Activated gamma-delta T cell treated with anti-CD3 and anti-CD28 coated beads, Interleukin-2, amount 50 U/mL, for 16 hours (primary cell): Measurements from ENCODE around the gene TRIM40.

ENCODE experiments used
- DNase-seq: peaks from one replicate; pipeline ENCODE4 v3.0.0-alpha.2; 2020; ENCODE audit warnings: low read depth

The TRIM40 gene, protein sequence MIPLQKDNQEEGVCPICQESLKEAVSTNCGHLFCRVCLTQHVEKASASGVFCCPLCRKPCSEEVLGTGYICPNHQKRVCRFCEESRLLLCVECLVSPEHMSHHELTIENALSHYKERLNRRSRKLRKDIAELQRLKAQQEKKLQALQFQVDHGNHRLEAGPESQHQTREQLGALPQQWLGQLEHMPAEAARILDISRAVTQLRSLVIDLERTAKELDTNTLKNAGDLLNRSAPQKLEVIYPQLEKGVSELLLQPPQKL

DNA sequence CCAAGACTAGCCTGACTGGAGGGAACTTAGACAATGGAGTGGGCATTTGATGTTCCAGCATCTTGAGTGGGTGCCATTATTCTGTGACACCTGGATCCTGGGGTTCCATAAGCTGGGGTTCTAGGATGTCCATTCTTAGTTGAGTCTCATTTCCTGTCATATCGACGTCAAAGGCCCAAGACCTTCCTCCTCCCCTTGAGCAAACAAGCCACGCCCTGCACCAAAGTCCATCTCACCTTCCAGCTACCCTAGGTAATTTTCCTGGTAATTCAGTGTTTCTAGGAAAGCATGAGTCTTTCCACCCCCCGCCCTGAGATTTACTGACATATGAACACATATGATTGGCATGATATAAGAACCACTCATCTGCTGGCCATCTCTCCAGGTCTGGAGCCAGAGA, at the start of gene TRIM40:
Gene TRIM40 (plus strand): TSS at position 384 of the 400 bp plus-strand sequence. CDS start 897 bp downstream, outside the sequence.
- DNase-seq: no peak

DNA sequence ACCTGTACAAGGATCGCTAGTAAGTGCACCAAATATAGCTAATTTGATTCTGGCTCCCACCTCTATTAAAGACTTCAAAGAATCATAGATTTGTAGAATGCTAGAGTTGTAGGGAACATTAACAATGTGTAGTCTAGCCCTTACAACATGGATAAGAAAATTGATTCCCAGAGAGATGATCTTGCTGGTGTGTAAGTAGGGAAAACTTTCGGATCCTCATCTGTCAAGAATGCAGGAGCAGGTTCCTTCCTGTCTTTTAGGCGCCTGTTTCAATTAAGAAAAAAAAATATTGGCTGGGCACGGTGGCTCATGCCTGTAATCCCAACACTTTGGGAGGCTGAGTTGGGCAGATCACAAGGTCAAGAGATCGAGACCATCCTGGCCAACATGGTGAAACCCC, 48.1 kb upstream of the TRIM40 start:
- no peak for DNase-seq

DNA sequence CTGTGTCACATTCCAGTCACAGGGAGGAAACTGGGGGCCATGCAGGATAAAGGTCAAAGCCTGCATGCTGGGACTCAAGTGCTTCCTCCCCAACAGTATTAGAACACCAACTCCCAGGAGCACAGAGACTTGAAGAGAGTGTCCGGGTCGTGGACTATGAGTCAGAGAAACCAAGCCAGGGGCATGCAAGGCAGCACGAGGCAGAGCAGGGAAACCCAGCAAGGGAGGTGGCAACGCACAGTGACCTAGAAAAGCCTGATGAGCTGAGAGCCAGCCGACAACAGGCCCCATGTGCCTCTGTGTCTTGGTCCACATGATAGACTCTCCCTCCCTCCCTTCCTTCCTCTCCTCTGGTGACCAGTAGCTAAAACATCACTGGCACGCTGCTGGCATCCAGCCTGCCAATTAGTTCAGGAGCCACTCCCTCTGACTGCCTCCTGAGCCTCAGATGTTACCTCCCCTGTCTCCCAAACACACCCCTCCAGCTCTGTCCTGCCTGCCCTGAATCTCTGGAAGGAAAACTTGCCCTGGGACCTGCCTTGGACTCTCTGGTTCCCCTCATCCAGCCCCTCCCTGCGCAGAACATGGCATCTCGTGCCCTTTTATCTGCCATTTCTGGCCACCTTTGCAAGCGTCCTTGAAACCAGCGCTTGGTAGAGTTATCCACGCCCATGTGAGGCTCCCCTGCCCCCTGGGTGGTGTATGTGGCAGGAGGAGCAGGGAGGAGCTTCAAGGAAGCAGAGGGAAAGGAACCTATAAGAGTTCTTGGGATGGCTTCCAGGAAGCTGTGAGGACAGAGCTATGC, 44.2 kb upstream of the TRIM40 start:
- DNase-seq: no peak

DNA sequence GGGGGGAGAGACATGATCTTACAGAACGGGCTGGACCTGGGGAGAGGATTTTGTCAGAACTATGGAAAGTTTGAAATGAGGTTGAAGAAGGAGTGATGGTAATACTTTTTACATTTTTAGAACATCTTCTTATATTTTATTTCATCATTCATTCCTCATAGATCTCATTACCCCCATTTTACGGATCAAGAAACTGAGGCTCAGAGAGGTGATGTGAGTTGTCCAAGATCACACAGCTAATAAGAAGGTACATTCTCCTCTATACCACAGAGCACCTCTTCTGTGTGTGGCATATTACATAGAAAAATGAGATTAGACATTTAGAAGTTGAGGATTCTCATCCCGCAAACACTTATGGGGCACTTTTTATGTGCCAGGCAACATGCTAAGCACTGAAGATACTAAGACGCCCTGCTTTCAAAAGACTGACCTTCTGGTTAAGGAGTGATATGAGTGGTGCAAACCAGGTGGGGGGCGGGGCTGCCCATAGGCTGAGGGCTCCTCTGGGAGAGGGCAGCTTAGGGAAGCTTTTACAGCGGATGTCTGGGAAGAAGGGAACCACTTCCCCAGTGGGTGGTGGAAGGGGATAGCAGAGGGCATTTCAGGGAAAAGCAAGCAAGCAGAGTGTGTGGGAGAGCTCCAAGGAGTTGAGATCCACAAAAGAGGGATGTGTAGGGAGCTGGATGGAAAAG, 42.9 kb upstream of the TRIM40 start:
- no peak for DNase-seq

DNA sequence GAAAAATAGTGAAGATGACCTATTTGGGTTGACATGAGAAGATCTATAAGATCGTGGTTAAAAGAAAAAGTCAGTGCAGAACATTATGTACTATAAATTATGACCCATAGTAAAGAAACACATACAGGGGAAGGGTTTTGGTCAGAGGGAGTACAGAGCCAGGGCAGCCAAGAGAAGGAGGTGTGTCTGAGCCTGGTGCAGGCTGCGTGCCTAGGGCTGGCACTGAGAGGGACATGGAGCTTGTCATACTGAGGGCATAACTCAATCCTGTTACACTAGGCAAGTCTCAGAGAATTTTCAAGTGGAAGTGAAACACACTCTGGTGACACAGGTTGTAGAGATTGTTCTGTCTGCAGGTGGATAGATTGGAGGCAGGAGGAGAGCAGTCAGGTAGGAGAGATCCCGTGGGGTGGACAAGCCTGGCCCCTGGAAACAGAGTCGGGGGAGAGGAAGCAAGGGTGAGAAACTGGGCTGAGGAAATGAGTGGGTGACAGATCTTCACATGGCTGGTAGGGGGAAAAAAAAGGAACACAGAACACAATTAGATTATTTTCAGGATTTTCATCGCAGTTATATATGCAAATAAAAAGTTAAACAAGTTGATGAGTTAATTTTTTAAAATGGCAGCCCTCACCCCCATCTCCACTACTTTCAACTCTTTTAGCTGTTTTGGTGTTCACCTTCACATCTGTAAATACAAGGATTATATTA, 41.8 kb upstream of the TRIM40 start:
- DNase-seq: no peak

DNA sequence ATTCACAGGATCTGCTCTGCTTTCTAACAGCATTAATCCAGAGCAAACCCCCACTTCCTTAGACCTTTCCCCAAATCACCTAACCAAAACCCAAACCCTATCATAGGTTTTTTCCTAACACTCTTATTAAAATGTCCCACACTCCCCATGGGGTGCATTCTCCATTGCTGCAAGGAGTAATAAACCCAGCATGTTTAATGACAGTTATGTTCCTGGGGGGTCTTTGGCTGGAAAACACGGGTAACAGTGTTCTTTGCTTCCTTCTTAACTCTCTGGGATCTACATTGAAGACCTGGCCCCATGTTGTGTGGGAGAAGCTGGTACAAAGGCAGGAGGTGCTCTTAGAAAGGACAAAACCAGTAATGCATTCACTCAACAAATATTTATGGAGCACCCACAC, 39.1 kb upstream of the TRIM40 start:
- no peak for DNase-seq

DNA sequence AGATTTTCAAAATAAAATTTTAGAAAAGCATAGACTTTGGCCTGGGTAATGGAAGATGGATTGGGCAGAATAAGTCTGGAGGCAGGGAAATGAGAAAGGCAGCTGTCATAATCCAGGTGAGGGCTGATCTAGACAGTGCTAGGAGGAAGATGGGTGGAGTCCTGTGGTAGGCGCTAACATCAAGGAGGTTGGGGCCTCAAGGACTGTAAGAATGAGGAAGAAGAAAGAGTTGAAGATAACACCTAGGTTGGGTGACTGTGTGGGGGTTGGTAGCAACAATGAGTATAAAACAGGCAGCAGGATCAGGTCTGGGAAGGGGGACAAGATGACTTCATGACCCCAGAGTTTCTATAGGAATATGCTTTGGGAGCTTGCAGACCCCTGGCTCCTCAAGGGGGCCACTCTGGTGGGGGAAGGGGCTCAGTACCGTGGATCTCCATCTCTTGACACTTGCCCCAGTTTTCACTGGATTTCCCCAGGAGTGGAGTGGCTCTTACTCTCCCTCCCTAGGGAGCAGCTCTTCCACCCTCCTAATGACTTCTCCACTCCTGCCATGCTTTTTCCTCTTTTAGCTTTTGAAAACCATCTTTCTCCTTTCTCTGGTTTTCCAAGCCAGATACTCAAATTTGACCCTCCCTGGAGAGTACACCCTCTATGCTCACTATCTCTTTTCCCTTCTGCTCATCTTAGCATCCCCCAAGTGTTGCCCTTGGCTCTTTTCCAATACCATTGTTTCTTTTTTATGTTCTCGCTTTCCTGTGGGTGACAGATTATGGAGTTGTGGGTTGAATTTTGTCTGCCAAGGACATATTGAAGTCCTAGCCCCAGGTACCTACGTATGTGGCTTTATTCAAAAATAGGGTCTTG, 37.8 kb upstream of the TRIM40 start:
- DNase-seq: no peak

DNA sequence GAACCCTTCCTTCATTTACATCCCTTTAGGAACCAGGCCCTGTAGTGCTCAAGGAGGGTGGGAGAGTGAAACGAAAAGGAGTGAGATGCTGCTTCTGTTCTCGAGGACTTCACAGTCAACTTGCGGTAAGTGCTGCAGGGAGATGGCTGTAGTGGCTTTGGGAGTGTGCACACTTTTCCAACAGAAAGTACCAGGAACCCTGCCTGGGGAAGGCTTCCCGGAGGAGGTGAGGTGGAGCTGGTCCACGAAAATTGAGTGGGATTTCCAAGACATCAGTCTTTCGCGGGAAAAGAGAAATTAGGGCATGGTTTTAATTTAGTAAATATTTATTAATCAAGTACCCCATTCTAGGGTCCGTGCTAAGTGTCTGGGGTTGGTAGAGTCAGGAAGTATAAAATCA, 35.8 kb upstream of the TRIM40 start:
- DNase-seq: no peak

DNA sequence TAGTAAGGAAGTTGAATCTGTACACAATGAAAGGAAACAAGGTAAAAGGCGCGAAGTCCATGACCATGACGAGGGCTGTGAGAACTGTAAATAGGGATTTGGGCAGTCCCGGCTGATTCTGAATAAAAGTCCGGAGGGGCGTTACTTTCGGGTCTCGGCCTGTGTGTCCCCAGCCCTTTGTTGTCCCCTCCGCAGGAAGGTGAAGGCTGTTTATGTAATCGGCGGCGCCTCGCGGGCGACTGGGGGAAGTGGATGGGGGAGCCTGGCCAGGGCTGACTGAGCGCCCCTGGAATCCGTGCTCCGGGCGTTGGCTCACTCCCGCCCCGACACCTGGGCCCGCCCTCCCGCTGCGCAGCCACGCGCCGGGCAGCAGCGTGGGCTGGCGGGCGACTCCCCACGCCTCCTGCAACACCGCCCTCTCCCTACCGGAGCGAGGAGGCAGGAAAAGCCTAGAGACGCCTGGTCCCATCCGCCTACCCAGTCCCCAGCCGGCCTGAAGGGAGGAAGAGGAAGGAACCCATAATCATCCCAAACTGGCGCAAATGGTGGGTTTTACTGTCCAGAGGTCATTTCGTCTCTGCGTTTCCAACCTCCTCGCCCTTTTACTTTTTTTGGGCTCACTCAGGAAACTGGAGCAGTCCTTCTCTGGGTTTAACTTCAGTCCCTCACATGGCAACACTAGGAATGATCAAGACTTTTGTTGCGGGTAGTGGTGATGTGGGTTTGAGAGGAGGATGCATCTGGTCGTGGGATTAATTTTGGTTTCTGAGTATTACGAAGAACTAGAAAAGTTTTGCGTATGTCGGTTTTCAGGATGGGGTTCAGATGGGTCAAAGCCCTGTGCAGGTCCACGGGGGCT, 35.1 kb upstream of the TRIM40 start:
- DNase-seq: no peak

DNA sequence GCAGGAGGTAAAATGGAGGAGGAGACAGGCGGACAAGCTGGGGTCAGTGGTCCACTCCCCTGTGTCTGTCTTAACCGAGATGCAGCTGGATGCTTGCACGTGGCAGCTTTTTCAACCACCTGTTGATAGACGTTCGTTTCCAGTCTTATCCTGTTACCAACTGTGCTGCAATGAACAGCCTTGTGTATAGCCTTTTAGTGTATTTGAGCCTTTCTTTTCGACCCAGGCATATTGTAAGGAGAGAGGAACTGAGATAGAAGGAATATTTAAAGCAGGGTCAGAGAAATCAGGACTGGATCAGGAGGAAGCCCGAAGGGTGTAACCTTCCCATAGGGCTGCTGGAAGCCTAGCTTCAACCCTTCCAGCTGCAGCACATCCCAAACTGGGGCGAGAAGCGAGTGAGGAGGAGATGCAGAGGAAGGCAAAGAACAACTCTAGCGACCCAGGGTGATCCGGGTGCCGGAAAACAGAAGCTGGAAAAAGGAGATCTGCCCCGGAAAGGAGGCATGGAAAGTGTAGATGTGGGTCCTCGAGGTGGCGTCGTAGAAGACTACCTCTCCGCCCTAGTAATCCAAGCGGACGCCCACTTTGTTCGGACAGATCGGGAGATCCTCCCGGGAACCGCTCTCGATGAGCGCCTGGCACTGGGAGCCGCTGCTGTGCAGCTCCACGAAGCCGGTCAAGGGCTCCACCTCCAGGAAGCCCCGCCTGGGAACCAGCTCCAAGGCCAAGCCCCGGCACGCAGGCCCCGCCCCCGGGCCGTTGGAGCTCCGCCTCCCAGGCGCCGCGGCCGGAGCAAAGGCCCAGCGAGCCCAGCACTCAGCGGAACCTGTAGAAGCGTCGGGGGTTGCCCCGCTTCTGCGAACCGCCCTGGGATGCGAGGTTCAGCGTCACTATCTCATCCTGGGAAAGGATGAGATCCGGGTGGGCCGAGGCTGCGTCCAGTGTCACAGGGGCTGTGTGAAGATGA, 34.2 kb upstream of the TRIM40 start:
- peak; percentile 34 for DNase-seq

DNA sequence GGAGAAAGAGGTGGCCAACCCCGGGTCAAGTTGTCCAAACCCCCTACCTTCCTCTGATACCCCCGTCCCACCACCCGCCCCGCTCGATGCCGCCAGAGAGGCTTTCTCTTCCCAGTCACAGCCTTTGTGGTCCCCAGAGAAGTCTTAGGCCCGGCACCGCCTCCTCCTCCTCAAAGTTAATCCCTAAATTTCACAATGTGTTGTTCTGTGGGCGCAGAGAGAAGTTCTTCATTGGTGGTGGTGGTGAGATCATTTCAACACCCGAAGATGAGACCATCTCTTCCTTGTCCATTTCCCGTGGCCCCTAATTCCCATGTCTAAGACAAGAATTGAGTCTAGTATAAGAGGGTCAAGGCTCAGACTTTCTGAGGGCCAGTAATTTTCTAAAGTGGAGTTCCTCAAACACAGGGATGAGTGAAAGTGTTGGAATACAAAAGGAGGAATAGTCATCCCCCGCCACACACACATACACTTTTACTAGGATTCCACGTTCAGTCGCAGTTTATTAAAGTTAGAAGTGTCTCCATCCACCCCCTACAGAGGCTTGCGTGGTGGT, 33.4 kb upstream of the TRIM40 start:
- no peak for DNase-seq

DNA sequence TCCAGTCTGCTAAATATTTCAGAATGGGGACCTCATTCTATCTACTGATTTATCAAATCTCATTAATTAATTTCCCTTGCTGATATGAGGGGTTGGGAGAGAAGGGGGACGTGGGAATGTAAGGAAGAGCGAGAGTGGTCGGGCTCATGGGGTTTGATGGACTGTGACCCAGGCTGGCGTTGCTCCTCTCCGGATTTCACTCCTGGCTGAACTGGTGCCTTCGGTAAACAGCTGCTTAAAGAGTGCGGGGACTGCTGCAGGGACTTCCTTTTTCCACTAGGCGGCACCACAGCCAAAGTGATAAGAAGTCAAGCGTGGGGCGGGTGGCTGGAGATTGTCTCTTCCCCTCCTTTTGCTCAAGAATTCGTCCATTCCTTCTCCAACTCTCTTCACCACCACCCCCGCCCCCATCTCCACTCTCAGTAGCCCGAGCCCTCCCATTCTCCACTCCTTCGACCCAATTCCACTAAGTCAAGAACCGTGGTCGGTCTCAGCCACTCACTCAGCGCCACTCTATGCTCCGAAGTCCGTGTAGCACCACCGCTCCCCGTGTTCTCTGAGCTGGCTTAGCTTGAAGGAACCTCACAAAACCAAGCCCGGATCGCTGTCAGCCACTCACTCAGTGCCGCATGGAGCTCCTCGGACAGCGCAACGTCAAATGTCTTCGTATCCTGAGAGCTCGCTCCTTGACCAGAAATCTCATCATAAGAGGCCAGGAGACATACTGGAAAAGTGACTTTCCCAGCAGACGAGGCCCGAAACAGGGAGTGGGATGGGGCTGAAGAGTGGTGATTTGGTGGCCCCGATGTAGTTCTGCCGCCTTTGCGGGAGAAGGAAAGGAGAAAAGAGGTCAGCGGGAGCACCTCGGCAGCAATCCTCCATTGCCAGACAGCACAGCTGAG, 32.7 kb upstream of the TRIM40 start:
- peak; percentile 71 for DNase-seq

DNA sequence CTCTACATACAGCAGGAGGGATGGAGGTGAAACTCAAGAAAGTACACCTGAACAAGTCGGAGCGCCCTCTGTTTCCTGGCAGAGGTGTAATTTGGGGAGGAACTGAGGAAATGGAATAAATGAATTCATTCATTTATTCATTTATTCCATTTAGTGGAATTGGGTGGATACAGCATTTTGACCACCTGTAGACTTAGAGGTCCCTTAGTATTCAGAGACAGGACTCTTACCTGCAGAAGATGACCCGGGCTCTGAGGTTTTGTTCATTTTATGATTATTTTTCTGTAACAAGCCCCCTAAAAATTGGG, 32.1 kb upstream of the TRIM40 start:
- DNase-seq: no peak

DNA sequence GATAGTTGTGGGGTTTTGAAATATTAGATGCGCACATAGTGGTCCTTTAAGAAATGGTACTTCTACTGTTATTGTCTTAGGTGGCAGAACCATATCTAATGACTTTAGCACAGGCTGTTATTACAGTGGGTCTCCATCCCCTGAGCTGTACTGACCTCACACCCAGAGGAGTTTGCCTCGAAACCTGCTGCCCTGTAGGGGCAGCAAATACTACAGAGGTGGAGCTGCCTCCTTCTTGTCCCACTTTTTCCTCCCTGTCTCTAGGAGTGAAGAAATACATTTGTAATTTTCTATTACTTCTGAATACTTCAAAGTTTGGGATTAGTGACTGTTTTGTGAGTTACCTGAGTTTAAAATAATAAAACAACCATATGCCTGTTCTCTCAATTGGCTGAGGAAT, 31.3 kb upstream of the TRIM40 start:
- no peak for DNase-seq

DNA sequence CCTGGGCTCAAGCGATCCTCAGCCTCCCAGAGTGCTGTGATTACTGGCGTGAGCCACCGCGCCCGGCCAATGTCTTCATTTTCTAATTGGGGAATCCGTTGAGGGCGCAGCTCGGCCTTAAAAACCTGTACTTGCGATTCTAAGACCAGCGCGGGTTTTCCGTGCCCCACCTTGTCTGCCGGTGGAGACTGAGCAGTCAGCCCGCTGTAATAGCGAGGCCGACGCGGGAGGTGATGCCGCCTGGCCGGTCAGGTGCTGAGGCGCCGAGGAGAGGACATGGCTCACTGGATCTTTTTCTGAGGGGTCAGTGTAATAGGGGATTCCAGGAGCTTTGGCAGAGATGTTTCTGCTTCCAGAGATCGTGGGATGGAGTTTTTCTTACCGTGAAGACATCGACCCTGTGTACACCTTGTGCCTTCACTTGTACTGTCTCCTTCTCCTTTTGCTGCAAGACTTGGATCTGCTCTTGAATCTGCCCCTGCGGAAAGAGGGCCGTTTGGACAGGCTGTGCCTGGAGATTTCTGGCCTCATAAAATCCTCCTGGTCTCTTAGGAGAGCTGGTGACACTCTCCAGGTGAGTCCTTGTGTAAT, 24.6 kb upstream of the TRIM40 start:
- no peak for DNase-seq

DNA sequence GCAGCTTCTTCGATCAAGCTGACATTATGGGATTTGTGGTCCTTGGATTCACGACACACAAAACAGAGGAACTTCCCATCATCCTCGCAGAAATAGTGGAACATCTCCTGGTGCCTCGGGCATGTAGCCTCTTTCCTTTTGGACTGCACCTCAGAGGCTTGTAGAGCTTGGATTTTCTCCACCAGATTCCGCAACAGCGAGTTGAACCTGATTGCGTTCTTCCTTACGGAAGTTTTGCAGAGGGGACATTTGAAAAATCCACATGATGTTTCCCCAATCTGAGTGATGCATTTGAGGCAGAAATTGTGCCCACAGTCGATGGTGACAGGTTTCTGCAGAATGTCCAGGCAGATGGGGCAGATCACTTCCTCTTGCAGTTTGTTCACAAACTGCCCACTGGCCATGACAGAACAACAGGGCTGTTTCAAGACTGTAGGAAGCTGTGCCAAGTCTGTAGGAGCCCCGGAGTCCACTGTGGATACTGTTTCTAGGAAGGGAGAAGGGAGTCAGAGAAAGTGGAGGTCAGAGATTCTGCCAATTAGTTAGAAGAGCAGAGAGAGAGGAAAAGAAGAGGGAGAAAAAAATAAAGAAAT, 23.4 kb upstream of the TRIM40 start:
- DNase-seq: no peak
